NCI-H2029 (cell line): ENCODE data around the gene GNB5.
"Not testable (repeated sequence)": the region's sequence is repeated elsewhere in the genome, so short reads cannot be mapped to it uniquely, and the experiment has no call there.

Experiments used
- DNase-seq: peaks from one replicate; lab custom pipeline; 2025; lab: John Stamatoyannopoulos, UW

Gene GNB5

DNA sequence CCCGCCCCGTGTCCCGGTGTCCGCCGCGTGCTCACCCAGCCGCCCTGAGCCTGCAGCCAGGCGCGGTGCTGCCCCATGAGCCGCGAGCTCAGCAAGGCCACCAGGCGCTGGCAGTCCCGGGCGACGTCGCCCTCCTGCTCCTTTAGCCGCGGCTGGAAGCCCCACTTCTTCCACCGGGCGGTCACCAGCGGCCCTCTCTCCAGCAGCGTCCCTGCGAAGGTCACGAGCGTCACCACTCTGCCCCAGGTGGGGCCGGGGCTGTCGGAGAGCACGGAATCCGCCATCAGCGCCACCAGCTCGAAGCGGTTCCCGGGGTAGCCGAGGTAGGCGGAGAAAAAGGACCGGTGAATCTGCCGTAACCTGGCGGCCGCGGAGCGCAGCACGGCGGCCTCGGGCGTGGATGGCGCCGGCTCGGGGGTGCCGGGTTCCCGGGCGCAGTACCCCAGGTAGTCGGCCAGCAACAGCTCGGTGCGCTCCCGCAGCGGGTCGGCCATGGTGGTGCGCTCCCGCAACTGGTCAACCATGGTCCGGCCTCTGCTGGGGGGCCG is 78.9 kb downstream of the GNB5 start:
- peak; percentile 3 for DNase-seq

DNA sequence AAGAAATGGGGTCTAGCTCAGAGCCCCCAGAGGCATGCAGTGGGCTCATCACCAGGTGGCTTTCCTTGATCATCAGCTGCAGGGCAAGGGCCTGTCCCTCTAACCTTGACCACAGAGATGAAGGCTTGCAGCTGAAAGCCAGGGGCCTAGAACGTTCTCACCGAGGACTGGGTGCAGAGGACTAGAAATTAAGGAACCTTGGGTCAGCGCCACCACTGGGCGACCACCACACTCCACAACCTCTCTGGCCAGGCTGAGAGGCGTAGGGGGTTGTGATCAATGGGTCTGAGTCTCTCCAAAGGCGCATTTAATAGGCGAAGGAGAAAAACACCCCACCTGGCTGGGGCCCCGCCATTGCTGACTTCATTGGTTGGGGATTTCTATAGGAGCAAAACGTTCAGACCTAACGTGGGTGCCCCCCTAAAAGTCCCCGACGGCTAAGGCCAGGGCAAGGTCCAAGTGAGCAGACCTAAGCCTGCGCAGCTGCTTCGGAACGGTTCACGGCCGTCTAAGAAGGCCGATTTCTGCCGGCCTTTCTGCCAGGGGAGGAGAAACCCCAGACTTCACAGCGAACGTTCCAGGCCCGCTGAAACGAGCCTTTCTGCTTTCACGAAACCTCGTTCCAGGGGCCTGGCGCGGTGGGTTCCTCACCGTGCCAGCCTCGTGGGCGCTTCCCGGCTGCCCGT is 79.5 kb downstream of the GNB5 start:
- DNase-seq = no peak

DNA sequence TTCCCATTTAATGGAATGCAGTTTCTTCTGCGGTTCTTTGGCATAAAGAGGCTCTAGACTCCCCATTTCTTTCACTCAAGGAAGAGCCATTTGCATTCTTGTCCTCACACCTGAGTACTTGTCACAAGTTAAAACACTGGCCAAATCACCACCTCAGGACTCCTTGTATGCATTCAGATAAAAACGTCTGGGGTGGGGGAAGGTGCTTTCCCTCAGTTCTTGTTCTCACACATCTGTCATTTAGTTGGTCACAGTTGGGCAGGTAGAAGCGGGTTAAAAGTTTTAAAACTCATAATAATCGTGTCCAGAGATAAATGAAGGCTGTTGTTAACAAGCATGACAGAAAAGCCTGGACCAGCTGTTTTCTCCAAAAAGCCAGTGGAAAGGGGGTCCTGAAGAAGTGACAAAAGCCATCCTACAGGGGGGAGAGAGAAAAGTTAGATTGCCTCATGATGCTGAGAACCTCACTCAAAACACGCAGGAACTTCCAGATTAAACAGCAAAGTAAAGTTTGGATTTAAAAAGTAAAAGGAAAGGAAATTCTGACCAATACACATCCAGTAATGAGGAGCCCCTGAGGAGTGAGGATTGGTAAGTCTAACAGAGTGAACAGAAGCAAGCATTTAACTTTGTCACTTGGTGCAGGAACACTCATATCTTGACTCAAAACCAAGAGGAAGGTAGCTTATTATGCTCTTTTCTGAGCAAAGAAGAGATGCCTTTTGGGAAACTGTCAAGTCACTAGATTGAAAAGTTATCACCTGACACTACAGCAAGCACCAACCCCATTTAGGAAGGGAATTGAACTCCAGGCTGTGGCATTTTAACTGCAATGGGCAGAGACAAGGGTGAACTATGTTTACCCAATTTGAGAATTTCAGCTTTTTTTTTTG is 81.4 kb downstream of the GNB5 start:
- no peak for DNase-seq

DNA sequence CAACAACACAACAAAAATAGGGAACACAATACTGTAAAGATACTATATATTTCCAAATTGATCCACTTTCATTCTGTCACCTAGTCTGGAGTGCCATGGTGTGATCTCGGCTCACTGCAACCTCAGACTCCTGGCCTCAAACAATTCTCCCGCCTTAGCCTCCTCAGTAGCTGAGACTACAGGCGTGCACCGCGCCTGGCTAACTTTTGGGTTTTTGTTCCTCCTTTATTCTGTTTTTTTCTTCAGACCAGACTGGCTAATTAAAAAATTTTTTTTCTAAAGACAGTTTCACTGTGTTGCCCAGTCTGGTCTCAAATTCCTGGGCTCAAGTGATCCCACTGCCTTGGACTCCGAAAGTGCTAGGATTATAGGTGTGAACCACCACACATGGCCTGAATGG is 84.0 kb downstream of the GNB5 start:
- no peak for DNase-seq

DNA sequence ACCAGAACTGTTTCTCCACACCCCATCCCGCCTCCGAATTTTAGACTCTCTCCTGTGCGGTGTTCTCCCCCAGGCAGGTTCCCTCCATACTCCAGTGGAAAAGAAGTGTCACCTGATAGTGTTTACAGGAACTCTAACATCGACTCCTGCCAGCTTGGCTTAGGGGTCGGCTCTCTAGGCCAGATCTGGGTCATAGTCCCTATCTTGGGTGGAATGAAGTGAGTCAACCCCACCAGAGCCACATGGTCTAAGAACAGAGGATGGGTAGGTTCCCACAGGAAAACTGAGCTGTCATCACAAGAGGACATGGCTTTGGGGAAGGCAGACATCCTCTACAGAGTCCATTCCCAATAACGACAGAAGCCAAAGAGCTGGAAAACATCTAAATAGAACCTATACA is 84.6 kb downstream of the GNB5 start:
- DNase-seq = no peak

DNA sequence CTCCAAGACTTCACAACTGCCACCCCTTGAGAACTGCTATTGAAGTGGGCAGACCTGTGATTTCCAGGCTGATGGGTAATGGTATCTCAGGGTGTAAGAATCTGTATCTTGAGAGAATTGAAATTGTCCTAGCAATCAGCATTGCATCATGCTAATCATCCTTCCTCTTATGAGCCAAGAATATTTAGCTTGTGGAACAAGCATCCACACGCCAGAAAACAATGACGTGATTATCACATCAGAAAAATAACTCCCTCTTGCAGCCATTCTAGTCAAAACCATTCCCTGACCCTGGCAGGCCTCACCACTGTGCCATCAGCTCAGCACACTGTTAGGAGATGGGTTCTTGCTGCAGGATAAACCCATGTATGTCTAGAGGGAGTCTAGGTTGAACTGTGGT is 85.3 kb downstream of the GNB5 start:
- no peak for DNase-seq

DNA sequence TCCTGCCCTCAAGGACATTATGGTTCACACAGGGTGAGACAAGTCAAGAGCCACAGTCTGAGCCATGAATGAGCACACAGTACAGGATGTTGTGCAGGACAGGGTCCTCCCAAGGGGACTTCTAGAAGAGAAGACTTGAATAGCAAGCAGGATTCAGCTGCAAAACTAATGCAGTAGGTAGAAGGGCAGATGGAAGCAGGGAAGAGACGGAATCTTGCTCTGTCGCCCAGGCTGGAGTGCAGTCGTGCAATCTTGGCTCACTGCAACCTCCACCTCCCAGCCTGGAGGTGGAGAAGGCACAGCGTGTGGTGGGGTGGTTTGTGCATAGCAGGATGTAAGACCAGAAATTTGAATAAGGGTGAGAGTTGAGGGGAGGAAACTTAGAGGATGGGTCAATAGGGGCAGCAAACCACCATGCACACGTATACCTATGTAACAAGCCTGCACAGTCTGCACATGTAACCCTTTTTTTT is 86.6 kb downstream of the GNB5 start:
- DNase-seq = no peak

DNA sequence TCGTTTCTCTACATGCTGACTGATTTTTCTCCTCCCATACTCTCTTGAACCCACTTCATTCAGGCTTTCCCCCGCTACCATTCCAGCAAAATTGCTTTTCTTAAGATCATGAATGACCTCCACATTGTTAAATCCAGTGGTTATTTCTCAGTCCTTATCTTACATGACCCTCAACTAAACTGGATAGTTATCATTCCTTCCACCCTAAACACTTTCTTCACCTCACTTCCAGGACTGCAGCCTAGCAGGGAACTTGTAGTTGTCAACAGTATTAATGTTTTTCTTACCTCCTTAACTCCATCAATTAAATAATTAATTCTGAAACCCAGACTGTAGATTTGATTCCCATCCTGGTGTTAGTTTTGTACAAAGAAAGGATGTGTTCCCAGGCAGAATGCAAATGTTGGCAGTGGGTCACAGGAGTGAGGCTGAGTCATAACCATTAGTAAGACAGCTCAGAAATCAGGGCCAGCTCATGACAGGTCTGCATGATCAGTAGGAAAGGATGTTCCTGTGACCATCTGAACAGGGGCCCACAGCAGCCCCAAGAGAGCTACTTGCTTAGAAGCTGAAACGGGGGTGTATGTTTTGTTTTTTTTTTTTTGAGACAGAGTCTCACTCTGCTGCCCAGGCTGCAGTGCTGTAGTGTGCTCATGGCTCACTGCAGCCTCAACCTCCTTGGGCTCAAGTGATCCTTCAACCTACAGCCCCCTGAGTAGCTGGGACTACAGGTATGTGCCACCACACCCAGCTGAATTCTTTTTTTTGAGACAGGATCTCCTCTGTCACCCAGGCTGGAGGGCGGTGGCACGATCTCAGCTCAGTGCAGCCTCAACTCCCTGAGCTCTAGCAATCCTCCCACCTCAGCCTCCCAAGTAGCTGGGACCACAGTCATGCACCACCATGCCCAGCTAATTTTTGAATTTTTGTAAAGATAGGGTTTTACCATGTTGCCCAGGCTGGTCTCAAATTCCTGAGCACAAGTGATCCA is 87.7 kb downstream of the GNB5 start:
- DNase-seq = no peak

DNA sequence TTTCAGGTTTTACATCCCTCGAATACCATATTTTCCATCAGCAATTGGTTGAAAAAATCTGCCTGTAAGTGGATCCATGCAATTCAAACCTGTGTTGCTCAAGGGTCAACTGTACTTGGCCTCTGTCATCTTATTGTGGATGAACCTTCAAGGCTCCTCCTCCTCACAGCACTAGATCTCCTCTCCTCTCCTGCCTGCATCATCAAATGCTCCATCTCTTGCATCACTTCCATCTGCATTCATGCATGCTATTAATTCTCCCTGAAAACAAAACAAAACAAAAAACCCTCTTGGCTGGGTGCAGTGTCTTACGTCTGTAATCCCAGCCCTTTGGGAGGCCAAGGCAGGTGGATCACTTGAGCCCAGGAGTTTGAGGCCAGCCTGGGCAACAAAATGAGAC is 88.7 kb downstream of the GNB5 start:
- no peak for DNase-seq

DNA sequence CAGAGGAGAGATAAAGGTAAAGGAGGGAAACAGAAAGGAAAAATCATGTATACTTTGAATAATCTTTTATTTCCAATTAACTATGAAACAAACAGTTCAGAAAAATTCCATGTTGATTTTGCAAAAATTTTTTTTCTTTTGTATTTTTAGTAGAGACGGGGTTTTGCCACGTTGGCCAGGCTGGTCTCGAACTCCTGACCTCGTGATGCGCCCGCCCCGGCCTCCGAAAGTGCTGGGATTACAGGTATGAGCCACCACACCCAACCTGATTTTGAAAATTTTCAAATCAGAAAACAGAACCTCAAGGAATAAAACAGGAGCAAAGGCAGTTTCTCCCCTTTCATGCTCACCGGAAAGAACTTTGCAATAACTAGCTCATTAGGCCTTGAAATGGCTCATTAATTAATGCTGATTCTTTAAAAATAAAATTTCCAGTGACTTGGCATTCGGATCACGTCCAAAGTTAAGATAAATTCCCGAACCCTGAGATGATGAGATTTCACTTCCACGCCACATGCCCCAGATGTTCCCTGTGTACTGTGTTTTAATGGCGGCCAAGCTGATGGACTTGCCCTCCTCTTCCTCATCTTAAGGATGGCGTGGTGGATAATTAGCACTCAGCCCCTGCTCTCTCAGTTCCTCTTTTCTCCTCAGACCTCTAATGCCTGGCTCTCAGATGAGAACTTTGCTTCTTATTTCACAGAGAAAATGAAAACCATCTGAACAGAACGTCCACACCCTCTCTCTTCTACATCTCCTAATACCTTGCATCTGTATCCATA is 89.5 kb downstream of the GNB5 start:
- no peak for DNase-seq

DNA sequence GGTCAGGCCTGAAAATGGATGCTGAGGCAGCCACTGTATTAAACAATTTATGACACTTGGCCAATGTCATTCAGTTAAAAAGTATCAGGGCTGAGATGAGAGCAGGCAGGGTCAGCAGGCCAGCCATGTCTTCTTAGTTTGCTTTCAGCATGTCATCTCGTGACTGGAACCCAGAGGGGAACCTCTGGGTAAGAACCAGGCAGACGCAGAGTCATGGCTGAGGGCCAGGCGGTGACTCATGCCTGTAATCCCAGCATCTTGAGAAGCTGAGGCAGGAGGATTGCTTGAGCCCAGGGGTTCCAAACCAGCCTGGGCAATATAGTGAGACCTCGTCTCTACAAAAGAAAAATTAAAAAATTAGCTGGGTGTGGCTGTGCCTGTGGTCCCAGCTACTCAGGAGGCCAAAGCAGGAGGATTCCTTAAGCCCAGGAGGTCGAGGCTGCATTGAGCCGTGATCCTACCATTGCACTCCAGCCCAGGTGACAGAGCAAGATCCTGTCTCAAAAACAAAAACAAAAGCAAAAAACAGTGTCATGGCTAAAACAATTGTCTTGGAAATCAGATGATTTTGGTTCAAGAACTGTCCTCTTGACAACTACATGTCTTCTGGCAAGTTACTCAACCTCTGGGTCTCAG is 90.3 kb downstream of the GNB5 start:
- no peak for DNase-seq

DNA sequence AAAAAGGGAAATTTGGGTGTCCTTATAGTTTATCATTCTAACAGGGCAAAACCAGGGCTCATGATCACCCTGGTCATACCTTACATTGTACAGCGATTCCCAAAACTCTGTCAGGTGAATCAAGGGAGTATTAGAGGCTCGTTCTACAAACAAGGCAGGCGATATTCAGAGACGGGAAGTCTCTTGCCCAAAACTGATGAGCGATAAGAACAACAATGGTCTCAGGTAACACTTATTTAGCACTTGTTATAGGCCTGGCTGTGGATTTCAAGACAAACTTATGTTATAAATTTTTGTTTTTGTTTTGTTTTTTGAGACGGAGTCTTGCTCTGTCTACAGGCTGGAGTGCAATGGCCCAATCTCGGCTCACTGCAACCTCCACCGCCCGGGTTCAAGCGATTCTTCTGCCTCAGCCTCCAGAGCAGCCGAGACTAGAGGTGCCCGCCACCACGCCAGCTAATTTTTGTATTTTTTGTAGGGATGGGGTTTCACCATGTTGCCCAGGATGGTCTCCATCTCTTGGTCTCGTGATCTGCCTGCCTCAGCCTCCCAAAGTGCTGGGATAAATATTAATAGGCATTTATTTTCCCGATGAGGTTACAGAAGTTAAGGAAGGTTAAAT is 91.4 kb downstream of the GNB5 start:
- DNase-seq = no peak

DNA sequence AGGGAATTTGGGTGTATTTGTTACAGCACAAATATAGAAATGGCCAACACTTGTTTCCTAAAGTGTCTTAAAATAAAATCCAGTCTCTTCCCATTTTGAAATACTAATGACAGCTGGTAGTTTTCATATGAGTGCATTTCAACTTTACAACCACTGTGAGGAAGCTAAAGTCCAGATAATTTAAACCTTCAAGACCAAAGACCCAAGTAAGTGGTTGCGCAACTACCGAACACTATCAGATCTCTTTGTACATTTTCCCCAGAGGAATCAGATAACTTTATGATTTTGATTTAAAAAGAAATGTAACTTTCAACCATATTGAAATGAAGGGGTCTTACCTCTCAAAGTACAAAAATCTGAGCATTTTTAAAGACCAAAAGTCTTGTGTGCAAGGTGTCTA is 92.9 kb downstream of the GNB5 start:
- DNase-seq = no peak

DNA sequence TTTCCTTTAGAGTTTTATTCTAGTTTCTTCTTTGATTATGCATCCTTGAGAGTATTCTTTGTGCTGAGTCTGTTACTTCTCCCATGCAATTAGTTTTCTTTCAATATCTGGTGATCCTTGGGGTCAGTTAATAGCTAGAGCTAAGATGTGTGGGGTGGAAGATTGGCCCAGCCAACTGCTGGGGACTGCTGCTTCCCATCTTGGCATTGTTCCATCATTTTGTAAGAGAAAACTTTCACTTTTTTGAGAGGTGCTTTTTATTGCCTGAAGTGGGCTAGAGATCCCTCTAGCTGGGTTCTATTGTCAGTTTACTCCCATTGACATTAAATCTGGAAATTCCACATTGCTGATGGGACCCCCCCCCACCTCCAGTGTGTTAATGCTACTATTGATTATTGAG is 94.0 kb downstream of the GNB5 start:
- no peak for DNase-seq

DNA sequence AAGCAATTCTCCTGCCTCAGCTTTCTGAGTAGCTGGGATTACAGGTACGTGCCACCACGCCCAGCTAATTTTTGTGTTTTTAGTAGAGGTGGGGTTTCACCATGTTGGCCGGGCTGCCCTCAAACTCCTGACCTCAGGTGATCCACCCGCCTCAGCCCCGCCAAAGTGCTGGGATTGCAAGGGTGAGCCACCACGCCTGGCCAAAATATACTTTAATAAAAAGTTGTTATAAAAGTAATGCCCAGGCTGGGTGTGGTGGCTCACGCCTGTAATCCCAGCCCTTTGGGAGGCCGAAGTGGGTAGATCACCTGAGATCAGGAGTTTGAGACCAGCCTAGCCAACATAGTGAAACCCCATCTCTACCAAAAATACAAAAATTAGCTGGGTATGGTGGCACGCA is 94.7 kb downstream of the GNB5 start:
- DNase-seq = not testable (repeated sequence)

DNA sequence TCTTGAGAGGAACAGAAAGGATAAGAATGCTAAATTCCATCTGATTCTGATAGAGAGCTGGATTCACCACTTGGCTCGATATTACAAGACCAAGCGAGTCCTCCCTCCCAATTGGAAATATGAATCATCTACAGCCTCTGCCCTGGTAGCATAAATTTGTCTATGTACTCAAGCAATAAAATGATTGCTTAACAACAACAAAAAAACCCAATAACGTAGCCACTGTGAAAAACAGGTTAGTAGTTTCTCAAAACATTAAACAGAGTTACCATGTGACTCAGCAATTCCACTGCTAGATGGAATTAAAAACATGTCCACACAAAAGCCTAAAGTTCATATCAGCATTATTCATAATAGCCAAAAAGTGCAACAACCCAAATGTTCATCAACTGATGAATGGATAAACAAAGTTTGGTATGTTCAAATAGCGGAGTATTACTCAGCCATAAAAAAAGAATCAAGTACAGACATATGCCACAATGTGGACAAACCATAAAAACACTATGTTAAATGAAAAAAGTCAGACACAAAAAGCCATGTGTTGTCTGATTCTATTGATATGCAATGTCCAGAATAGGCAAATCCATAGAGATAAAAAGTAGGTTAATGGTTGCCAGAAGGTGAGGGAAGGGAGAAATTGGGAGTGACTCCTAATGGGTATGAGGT is 95.5 kb downstream of the GNB5 start:
- DNase-seq = no peak

DNA sequence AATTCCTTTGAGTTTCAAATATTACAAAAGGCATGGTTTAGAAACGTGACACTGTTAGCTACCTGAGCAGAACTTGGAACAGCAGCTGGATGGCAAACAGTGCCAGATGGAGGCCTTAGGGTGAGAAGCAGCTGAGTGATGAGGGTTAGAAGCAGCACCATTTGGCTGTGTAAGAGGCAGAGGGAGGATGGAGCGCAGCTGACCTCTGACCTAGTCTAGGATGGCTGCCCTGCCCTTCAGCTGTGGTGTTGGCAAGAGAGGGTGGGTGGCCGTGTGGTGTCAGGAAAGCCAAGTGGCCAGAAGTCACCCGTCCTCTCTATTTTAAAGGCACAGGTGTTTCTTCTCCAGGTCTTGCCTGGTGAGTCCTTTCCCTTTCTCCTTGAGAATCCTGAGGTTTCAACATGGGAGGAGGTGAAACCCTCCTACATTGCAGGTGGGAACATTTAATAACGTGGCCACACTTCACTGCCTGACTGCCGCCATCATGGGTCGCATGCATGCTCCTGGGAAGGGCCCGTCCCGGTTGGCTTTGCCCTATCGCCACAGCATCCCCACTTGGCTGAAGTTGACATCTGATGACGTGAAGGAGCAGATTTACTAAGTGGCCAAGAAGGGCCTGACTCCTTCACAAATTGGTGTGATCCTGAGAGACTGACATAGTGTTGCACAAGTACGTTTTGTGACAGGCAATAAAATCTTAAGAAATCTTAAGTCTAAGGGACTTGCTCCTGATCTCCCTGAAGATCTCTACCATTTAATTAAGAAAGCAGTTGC is 96.2 kb downstream of the GNB5 start:
- DNase-seq = no peak

DNA sequence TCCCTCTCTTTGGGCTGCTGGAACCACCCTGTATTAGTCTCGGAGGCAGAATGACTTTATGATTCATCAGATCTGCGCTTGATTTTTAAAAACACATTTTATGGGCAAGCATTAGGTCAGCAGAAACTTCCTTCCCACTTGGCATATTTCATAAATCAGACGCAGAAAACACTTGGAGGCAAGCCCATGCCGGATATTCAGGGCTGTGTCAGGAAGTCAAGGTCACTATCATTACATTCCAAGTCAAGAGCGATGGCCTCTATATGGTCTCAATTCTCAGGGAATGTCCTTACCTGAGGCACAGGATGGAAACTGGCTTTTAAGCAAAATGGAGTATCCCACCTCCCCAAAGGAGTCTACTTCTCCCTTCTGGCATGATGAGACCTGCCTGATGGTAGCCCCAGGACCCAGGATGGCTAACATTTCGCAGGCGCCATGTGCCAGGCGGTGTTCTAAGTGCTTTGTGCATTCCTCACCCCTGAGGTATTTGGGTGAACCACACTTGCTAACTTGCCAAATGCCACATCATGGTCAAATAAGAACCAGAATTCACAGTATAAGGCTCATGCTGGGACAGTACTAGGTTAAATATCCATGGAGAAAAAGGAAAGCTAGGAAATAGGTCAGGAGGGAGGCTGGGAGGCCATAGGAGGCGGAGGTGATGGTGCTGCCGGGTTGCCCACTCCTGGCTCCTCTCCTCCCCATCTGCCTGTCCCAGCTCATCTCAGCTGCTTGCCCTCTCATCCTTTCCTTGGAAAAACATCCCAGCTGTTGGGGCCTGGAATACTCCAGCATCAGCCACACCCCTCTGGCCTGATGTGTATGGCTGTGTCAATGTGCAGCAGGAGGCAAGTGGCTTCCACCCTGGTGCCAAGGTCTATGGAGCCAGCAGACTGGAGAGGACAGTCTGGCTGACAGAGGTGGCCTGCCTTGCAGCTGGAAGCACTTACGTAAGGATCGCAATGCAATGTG is 97.4 kb downstream of the GNB5 start:
- no peak for DNase-seq
